HCT116 (cell line): Measurements from ENCODE around the gene NR4A1.

Experiments
- CEBPB ChIP-seq: IDR thresholded peaks from 2 replicates; pipeline ENCODE4 v1.6.1; 2012; ENCODE audit warnings: low read depth
- ELF1 ChIP-seq: IDR thresholded peaks from 2 replicates; pipeline ENCODE4 v1.6.1; 2012; ENCODE audit warnings: low read depth, borderline replicate concordance
- EZH2 ChIP-seq: fragments of 200-600 bp; sonication (generic); IDR thresholded peaks from 2 replicates; pipeline ENCODE4 v1.6.1; 2017; ENCODE audit warnings: antibody characterized with exemption, mixed run types
- EZH2phosphoT487 ChIP-seq: fragments of 200-600 bp; IDR thresholded peaks from 2 replicates; pipeline ENCODE4 v1.6.1; 2018; ENCODE audit warnings: antibody characterized with exemption, borderline replicate concordance
- JUND ChIP-seq: IDR thresholded peaks from 2 replicates; pipeline ENCODE4 v1.6.1; 2012
- POLR2A ChIP-seq: IDR thresholded peaks from 2 replicates; pipeline ENCODE4 v1.7.0; 2011; ENCODE audit warnings: borderline replicate concordance; ENCODE audit not compliant: insufficient read depth, insufficient read length; ENCODE audit errors: extremely low read depth
- POLR2AphosphoS5 ChIP-seq: IDR thresholded peaks from 2 replicates; pipeline ENCODE4 v1.6.1; 2011; ENCODE audit warnings: mild to moderate bottlenecking, low read depth, low read length, moderate library complexity
- SP1 ChIP-seq: IDR thresholded peaks from 2 replicates; pipeline ENCODE4 v1.6.1; 2012; ENCODE audit warnings: low read depth
- TCF7L2 ChIP-seq: IDR thresholded peaks from 2 replicates; pipeline ENCODE4 v1.7.0; 2011; ENCODE audit warnings: borderline replicate concordance, inconsistent platforms; ENCODE audit not compliant: insufficient read depth, insufficient read length; ENCODE audit errors: extremely low read depth
- TF ChIP-seq, protein P1 (sequence below), 3 experiments: fragments of 200-600 bp in 1 of 3; sonication (generic) in 1 of 3; IDR thresholded peaks in 2 of 3; conservative IDR thresholded peaks in 1 of 3; 2 replicates each; pipeline ENCODE4 v1.5.1; 2012 to 2017; ENCODE audit warnings: low read depth in 2 of 3, low read length in 2 of 3, antibody characterized with exemption in 1 of 3, borderline replicate concordance in 1 of 3, control low read depth in 1 of 3, mild to moderate bottlenecking in 1 of 3, mixed read lengths in 1 of 3, mixed run types in 1 of 3, moderate library complexity in 1 of 3; ENCODE audit not compliant: insufficient read depth in 1 of 3

DNA sequence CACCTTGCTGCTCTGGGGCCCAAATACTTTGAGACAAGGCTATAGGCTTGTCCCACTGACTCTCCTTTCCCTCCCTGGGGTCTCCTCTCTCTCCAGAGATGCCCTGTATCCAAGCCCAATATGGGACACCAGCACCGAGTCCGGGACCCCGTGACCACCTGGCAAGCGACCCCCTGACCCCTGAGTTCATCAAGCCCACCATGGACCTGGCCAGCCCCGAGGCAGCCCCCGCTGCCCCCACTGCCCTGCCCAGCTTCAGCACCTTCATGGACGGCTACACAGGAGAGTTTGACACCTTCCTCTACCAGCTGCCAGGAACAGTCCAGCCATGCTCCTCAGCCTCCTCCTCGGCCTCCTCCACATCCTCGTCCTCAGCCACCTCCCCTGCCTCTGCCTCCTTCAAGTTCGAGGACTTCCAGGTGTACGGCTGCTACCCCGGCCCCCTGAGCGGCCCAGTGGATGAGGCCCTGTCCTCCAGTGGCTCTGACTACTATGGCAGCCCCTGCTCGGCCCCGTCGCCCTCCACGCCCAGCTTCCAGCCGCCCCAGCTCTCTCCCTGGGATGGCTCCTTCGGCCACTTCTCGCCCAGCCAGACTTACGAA is 3.1 kb downstream of the NR4A1 start:
- TF ChIP-seq TCF7L2, result no peak
- TF ChIP-seq, protein P1, sequence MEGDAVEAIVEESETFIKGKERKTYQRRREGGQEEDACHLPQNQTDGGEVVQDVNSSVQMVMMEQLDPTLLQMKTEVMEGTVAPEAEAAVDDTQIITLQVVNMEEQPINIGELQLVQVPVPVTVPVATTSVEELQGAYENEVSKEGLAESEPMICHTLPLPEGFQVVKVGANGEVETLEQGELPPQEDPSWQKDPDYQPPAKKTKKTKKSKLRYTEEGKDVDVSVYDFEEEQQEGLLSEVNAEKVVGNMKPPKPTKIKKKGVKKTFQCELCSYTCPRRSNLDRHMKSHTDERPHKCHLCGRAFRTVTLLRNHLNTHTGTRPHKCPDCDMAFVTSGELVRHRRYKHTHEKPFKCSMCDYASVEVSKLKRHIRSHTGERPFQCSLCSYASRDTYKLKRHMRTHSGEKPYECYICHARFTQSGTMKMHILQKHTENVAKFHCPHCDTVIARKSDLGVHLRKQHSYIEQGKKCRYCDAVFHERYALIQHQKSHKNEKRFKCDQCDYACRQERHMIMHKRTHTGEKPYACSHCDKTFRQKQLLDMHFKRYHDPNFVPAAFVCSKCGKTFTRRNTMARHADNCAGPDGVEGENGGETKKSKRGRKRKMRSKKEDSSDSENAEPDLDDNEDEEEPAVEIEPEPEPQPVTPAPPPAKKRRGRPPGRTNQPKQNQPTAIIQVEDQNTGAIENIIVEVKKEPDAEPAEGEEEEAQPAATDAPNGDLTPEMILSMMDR (IDR thresholded peaks at IDR 0.05 in 2 of 3, conservative IDR thresholded peaks at IDR 0.05 in 1 of 3; ENCODE audit: borderline replicate concordance in 1 of 3, insufficient read depth in 1 of 3, low read depth in 2 of 3, low read length in 2 of 3), result no peak
- no peak; the same call in 1 of the 2 replicates for TF ChIP-seq POLR2AphosphoS5
- no peak for TF ChIP-seq POLR2A
- TF ChIP-seq JUND, result no peak
- TF ChIP-seq CEBPB, result no peak
- TF ChIP-seq SP1, result no peak
- TF ChIP-seq ELF1, result no peak
- TF ChIP-seq EZH2, result no peak
- TF ChIP-seq EZH2phosphoT487, result no peak
